SK-N-SH treated with all-trans-retinoic acid at 6 μM for 48 hours (cell line): Measurements from ENCODE around the gene TBC1D4.

ENCODE experiments used
- ATAC-seq: fragments of 200-7000 bp; cut with Tn5 transposase; 3 replicates; pipeline ENCODE4 v1.9.1; 2020; ENCODE audit warnings: mild to moderate bottlenecking, moderate library complexity
- BACH2 ChIP-seq: fragments of 250-450 bp; sonication (Bioruptor Pico); IDR thresholded peaks from 2 replicates; pipeline ENCODE4 v1.9.0; 2021; ENCODE audit warnings: mild to moderate bottlenecking, borderline replicate concordance
- CSDC2 ChIP-seq: fragments of 250-450 bp; sonication (Bioruptor Pico); IDR thresholded peaks from 2 replicates; pipeline ENCODE4 v1.5.0; 2020; ENCODE audit warnings: mild to moderate bottlenecking, moderate library complexity
- ESRRG ChIP-seq: fragments of 250-450 bp; sonication (Bioruptor Pico); IDR thresholded peaks from 2 replicates; pipeline ENCODE4 v1.6.1; 2021; ENCODE audit warnings: mild to moderate bottlenecking
- GLIS3 ChIP-seq: fragments of 250-450 bp; sonication (Bioruptor Pico); IDR thresholded peaks from 2 replicates; pipeline ENCODE4 v1.5.0; 2020; ENCODE audit warnings: mild to moderate bottlenecking, moderate library complexity
- ISL1 ChIP-seq: fragments of 250-450 bp; sonication (Bioruptor Pico); IDR thresholded peaks from 2 replicates; pipeline ENCODE4 v2.1.2; 2022; ENCODE audit warnings: mild to moderate bottlenecking, moderate library complexity
- OSR1 ChIP-seq: fragments of 250-450 bp; sonication (Bioruptor Pico); IDR thresholded peaks from 2 replicates; pipeline ENCODE4 v1.8.0; 2022; ENCODE audit warnings: moderate library complexity, mild to moderate bottlenecking, inconsistent platforms
- PPARA ChIP-seq: fragments of 250-450 bp; sonication (Bioruptor Pico); IDR thresholded peaks from 2 replicates; pipeline ENCODE4 v1.5.0; 2020; ENCODE audit warnings: mild to moderate bottlenecking, borderline replicate concordance
- RARB ChIP-seq: fragments of 250-450 bp; sonication (Bioruptor Pico); IDR thresholded peaks from 2 replicates; pipeline ENCODE4 v1.8.0; 2021; ENCODE audit warnings: mild to moderate bottlenecking, moderate library complexity
- SNAI2 ChIP-seq: fragments of 250-450 bp; sonication (Bioruptor Pico); IDR thresholded peaks from 2 replicates; pipeline ENCODE4 v1.5.0; 2020; ENCODE audit warnings: mild to moderate bottlenecking, moderate library complexity
- TCF4 ChIP-seq: fragments of 250-450 bp; sonication (Bioruptor Pico); IDR thresholded peaks from 2 replicates; pipeline ENCODE4 v1.8.0; 2021; ENCODE audit warnings: mild to moderate bottlenecking, moderate library complexity, borderline replicate concordance
- TOX ChIP-seq: fragments of 250-450 bp; sonication (Bioruptor Pico); IDR thresholded peaks from 2 replicates; pipeline ENCODE4 v1.8.0; 2021; ENCODE audit warnings: mild to moderate bottlenecking, moderate library complexity, borderline replicate concordance
- ZC3H10 ChIP-seq: fragments of 250-450 bp; sonication (Bioruptor Pico); IDR thresholded peaks from 2 replicates; pipeline ENCODE4 v1.5.1; 2021; ENCODE audit warnings: mild to moderate bottlenecking, moderate library complexity
- ZFP3 ChIP-seq: fragments of 250-450 bp; sonication (Bioruptor Pico); IDR thresholded peaks from 2 replicates; pipeline ENCODE4 v1.5.0; 2020; ENCODE audit warnings: mild to moderate bottlenecking, moderate library complexity
- ZFP30 ChIP-seq: fragments of 450-650 bp; formaldehyde crosslinking; IDR thresholded peaks from 2 replicates; pipeline ENCODE4 v1.5.0; 2022; ENCODE audit warnings: mild to moderate bottlenecking, moderate library complexity
- ZNF70 ChIP-seq: fragments of 450-650 bp; formaldehyde crosslinking; IDR thresholded peaks from 2 replicates; pipeline ENCODE4 v1.5.0; 2020; ENCODE audit warnings: mild to moderate bottlenecking, moderate library complexity
- ZNF8 ChIP-seq: fragments of 450-650 bp; formaldehyde crosslinking; IDR thresholded peaks from 2 replicates; pipeline ENCODE4 v1.5.0; 2020; ENCODE audit warnings: mild to moderate bottlenecking, moderate library complexity
- TF ChIP-seq, protein P1 (sequence below): fragments of 250-450 bp; sonication (Bioruptor Pico); IDR thresholded peaks from 2 replicates; pipeline ENCODE4 v1.5.1; 2021; ENCODE audit warnings: mild to moderate bottlenecking, moderate library complexity
- TF ChIP-seq, protein P2 (sequence below): fragments of 250-450 bp; sonication (Bioruptor Pico); IDR thresholded peaks from 2 replicates; pipeline ENCODE4 v1.8.0; 2020; ENCODE audit warnings: mild to moderate bottlenecking, moderate library complexity, borderline replicate concordance
- TF ChIP-seq, protein P3 (sequence below): fragments of 250-450 bp; sonication (Bioruptor Pico); IDR thresholded peaks from 2 replicates; pipeline ENCODE4 v1.5.1; 2020; ENCODE audit warnings: low read depth, mild to moderate bottlenecking, moderate library complexity
- TF ChIP-seq, protein P4 (sequence below): fragments of 250-450 bp; sonication (Bioruptor Pico); IDR thresholded peaks from 2 replicates; pipeline ENCODE4 v1.8.0; 2021; ENCODE audit warnings: low read depth, mild to moderate bottlenecking, moderate library complexity, borderline replicate concordance
- TF ChIP-seq, protein P5 (sequence below): fragments of 250-450 bp; sonication (Bioruptor Pico); IDR thresholded peaks from 2 replicates; pipeline ENCODE4 v1.5.0; 2020; ENCODE audit warnings: mild to moderate bottlenecking, moderate library complexity

The TBC1D4 gene

DNA sequence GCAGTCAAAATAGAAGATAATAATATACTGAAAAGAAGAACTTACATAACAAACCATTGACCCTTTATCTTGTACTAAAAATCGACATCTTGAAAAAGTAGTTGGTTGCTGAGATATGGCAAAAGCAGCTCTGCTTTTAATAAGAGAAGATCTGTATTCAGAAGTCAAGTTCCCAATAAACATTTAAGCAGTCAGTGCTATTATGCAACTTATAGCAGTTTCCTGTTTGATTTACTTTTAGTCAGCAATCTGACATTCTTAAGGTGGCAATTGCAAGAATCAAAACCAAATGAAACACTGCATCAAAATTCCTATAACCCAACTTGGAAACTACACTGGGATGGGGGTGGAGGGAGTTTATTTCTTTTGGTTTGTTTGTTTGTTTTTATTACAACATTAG, 165.5 kb downstream of the TBC1D4 start:
- ATAC-seq = no peak
- TF ChIP-seq ZFP30 (no peak), ZC3H10 (CRISPR knock-in tag) (no peak), CSDC2 (CRISPR knock-in tag) (no peak), BACH2 (CRISPR knock-in tag) (no peak), RARB (CRISPR knock-in tag) (no peak), TOX (CRISPR knock-in tag) (no peak), SNAI2 (CRISPR knock-in tag) (no peak), ZFP3 (CRISPR knock-in tag) (no peak), TCF4 (no peak), PPARA (CRISPR knock-in tag) (no peak), OSR1 (CRISPR knock-in tag) (no peak), ZNF70 (CRISPR knock-in tag) (no peak), GLIS3 (CRISPR knock-in tag) (no peak), ESRRG (CRISPR knock-in tag) (no peak)
- TF ChIP-seq, protein P1, sequence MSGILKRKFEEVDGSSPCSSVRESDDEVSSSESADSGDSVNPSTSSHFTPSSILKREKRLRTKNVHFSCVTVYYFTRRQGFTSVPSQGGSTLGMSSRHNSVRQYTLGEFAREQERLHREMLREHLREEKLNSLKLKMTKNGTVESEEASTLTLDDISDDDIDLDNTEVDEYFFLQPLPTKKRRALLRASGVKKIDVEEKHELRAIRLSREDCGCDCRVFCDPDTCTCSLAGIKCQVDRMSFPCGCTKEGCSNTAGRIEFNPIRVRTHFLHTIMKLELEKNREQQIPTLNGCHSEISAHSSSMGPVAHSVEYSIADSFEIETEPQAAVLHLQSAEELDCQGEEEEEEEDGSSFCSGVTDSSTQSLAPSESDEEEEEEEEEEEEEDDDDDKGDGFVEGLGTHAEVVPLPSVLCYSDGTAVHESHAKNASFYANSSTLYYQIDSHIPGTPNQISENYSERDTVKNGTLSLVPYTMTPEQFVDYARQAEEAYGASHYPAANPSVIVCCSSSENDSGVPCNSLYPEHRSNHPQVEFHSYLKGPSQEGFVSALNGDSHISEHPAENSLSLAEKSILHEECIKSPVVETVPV (CRISPR knock-in tag) = no peak
- TF ChIP-seq, protein P2, sequence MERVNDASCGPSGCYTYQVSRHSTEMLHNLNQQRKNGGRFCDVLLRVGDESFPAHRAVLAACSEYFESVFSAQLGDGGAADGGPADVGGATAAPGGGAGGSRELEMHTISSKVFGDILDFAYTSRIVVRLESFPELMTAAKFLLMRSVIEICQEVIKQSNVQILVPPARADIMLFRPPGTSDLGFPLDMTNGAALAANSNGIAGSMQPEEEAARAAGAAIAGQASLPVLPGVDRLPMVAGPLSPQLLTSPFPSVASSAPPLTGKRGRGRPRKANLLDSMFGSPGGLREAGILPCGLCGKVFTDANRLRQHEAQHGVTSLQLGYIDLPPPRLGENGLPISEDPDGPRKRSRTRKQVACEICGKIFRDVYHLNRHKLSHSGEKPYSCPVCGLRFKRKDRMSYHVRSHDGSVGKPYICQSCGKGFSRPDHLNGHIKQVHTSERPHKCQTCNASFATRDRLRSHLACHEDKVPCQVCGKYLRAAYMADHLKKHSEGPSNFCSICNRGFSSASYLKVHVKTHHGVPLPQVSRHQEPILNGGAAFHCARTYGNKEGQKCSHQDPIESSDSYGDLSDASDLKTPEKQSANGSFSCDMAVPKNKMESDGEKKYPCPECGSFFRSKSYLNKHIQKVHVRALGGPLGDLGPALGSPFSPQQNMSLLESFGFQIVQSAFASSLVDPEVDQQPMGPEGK (CRISPR knock-in tag) = no peak
- TF ChIP-seq, protein P3, sequence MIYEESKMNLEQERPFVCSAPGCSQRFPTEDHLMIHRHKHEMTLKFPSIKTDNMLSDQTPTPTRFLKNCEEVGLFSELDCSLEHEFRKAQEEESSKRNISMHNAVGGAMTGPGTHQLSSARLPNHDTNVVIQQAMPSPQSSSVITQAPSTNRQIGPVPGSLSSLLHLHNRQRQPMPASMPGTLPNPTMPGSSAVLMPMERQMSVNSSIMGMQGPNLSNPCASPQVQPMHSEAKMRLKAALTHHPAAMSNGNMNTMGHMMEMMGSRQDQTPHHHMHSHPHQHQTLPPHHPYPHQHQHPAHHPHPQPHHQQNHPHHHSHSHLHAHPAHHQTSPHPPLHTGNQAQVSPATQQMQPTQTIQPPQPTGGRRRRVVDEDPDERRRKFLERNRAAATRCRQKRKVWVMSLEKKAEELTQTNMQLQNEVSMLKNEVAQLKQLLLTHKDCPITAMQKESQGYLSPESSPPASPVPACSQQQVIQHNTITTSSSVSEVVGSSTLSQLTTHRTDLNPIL = no peak
- TF ChIP-seq, protein P4, sequence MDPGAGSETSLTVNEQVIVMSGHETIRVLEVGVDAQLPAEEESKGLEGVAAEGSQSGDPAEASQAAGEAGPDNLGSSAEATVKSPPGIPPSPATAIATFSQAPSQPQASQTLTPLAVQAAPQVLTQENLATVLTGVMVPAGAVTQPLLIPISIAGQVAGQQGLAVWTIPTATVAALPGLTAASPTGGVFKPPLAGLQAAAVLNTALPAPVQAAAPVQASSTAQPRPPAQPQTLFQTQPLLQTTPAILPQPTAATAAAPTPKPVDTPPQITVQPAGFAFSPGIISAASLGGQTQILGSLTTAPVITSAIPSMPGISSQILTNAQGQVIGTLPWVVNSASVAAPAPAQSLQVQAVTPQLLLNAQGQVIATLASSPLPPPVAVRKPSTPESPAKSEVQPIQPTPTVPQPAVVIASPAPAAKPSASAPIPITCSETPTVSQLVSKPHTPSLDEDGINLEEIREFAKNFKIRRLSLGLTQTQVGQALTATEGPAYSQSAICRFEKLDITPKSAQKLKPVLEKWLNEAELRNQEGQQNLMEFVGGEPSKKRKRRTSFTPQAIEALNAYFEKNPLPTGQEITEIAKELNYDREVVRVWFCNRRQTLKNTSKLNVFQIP (CRISPR knock-in tag) = no peak
- TF ChIP-seq, protein P5, sequence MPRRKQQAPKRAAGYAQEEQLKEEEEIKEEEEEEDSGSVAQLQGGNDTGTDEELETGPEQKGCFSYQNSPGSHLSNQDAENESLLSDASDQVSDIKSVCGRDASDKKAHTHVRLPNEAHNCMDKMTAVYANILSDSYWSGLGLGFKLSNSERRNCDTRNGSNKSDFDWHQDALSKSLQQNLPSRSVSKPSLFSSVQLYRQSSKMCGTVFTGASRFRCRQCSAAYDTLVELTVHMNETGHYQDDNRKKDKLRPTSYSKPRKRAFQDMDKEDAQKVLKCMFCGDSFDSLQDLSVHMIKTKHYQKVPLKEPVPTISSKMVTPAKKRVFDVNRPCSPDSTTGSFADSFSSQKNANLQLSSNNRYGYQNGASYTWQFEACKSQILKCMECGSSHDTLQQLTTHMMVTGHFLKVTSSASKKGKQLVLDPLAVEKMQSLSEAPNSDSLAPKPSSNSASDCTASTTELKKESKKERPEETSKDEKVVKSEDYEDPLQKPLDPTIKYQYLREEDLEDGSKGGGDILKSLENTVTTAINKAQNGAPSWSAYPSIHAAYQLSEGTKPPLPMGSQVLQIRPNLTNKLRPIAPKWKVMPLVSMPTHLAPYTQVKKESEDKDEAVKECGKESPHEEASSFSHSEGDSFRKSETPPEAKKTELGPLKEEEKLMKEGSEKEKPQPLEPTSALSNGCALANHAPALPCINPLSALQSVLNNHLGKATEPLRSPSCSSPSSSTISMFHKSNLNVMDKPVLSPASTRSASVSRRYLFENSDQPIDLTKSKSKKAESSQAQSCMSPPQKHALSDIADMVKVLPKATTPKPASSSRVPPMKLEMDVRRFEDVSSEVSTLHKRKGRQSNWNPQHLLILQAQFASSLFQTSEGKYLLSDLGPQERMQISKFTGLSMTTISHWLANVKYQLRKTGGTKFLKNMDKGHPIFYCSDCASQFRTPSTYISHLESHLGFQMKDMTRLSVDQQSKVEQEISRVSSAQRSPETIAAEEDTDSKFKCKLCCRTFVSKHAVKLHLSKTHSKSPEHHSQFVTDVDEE (CRISPR knock-in tag) = no peak

DNA sequence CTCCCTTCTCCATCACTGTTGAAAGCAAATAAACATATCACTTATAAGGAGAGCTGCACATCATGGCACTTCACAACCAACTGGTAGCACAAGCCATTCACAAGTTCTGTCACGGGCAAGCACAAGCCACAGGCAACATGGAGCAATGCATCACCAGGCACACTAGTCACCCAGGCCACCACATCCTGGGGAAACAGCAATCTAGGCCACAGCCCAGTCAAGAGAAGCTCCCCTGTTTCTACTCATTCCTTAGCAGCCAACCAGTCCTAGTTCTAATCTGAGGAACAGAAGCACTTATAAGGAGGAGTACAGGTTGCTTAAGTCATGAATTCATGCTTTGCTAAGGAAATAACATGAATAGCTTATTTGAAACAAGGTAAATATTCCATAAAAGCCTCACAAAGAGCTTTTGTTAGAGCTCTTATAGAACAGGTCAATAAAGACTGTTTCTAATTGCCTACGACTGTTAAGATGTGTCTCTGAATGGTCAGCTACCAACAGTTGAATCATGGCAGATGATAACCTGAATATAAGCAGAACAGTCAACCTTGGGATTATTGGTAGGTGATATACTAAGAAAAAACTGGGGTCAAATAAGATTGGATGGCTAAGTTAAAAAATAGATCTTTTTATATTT, 169.0 kb downstream of the TBC1D4 start:
- ATAC-seq = no peak
- no peak for TF ChIP-seq ISL1
- TF ChIP-seq CSDC2 (CRISPR knock-in tag) = no peak
- TF ChIP-seq, protein P2 (CRISPR knock-in tag) = no peak
- no peak for TF ChIP-seq OSR1 (CRISPR knock-in tag)
- TF ChIP-seq, protein P3 = no peak
- no peak for TF ChIP-seq ZFP30
- no peak for TF ChIP-seq ZFP3 (CRISPR knock-in tag)
- no peak for TF ChIP-seq ESRRG (CRISPR knock-in tag)
- TF ChIP-seq TCF4 = no peak
- no peak for TF ChIP-seq RARB (CRISPR knock-in tag)
- TF ChIP-seq, protein P1 (CRISPR knock-in tag) = no peak
- no peak for TF ChIP-seq ZNF8
- TF ChIP-seq, protein P4 (CRISPR knock-in tag) = no peak
- no peak for TF ChIP-seq GLIS3 (CRISPR knock-in tag)
- no peak for TF ChIP-seq TOX (CRISPR knock-in tag)
- no peak for TF ChIP-seq PPARA (CRISPR knock-in tag)
